ENCODE results near the gene ZNF160. TPM values are rescaled to one million over a fixed set of nuclear protein-coding genes. Genes with fewer than 3 reads are reported as not detected.

ZNF160 gene
- total and polyA plus RNA-seq, 2 of the 4 experiments (the other 2 are of a cell fraction), result 22.6 to 26.9 TPM

GRCh38 chr19:53082929-53083328 is 20.3 kb downstream of the ZNF160 start:
- Histone ChIP-seq H4K20me1 (ENCODE audit: insufficient read depth, low read length) (0 out of 2 replicates have a peak, but pooled peaks cover 3% of the 10 kb centered on the region), H3K4me3 (ENCODE audit: insufficient read depth, low read depth, low read length) (no peak overlapping the region), H2BK120ac (ENCODE audit: low read depth, low read length) (no peak overlapping the region), H3K18ac (ENCODE audit: low read depth, low read length) (no peak overlapping the region), H3K9ac (ENCODE audit: low read depth, low read length) (no peak overlapping the region), H3K36me3 (ENCODE audit: control insufficient read depth, insufficient read depth, low read length) (peaks cover 48% of the 10 kb centered on the region), H3K27me3 (ENCODE audit: control insufficient read depth, insufficient read depth, low read length) (no peaks in the 10 kb centered on the region), H2AFZ (replicated peaks; ENCODE audit: low read length, poor library complexity) (no peak overlapping the region), H3K4me2 (ENCODE audit: low read depth, low read length) (no peak overlapping the region), H3K79me1 (ENCODE audit: low read depth in 1 of 2, low read length in 2 of 2) (peaks cover 8 to 11% of the 10 kb centered on the region in 2 experiments; a peak in 2 of 4 replicates), H2AK5ac (ENCODE audit: low read depth, low read length) (no peak overlapping the region), H3K9me1 (ENCODE audit: insufficient read depth, low read length) (no peaks in the 10 kb centered on the region), H3K9me3 (ENCODE audit: control insufficient read depth, insufficient read depth, low read length) (peaks cover 6% of the 10 kb centered on the region), H2BK15ac (ENCODE audit: low read depth, low read length) (no peak overlapping the region), H4K91ac (ENCODE audit: insufficient read depth, low read depth, low read length) (no peak overlapping the region), H3K4ac (ENCODE audit: low read depth, low read length) (no peak overlapping the region), H3K27ac (ENCODE audit: insufficient read depth, low read length) (no peak overlapping the region), H3K56ac (ENCODE audit: extremely low read depth, insufficient read depth, low read length) (no peak overlapping the region), H3K14ac (replicated peaks; ENCODE audit: low read depth, low read length) (no peak overlapping the region), H2BK20ac (ENCODE audit: low read depth, low read length) (no peak overlapping the region), H4K5ac (ENCODE audit: low read depth, low read length) (no peak overlapping the region), H4K8ac (ENCODE audit: low read depth in 2 of 2, low read length in 2 of 2) (no peak overlapping the region), H3K4me1 (ENCODE audit: control insufficient read depth, insufficient read depth, low read length) (no peaks in the 10 kb centered on the region), H3K23ac (ENCODE audit: low read depth, low read length) (no peak overlapping the region), H2AK9ac (replicated peaks; ENCODE audit: low read depth, low read length, poor library complexity) (no peak overlapping the region), H2BK5ac (ENCODE audit: low read depth, low read length, poor library complexity, severe bottlenecking) (no peak overlapping the region)
- DNase-seq (no peak), ATAC-seq (ENCODE audit: low read depth) (no peak)
- POLR2A ChIA-PET (ENCODE audit: unreplicated experiment), result no interaction called here
- intact Hi-C loops (cut with micrococcal nuclease), result no loop called here
- 100% methylated on average over 1 of the region's 3 CpGs; no CpG with 5 or more reads in 1 of the 2 experiments for WGBS, 2 experiments (ENCODE audit: extremely low coverage in 2 of 2, insufficient read length in 1 of 2)
- dilution Hi-C loops (cut with HindIII; ENCODE audit: low sequenced_read_pairs, unreplicated experiment), result no loop called here
- BruUV-seq (replicated peaks), result no TSS peak
- in situ Hi-C loops (cut with MboI; ENCODE audit: low sequenced_read_pairs), result no loop called here
- CTCF ChIA-PET, result no interaction called here
- TF ChIP-seq RFX5 (IDR thresholded peaks at IDR 0.05; ENCODE audit: low read depth, low read length), result no peak
- no peak for TF ChIP-seq RCOR1 (IDR thresholded peaks at IDR 0.05; ENCODE audit: insufficient replicate concordance, low read length)
- no peak for TF ChIP-seq SMC3 (IDR thresholded peaks at IDR 0.05; ENCODE audit: low read depth, low read length)
- TF ChIP-seq CEBPB (IDR thresholded peaks at IDR 0.05; ENCODE audit: low read depth, low read length), result no peak
- TF ChIP-seq MAFK (IDR thresholded peaks at IDR 0.05; ENCODE audit: low read depth, low read length), result no peak
- no peak for TF ChIP-seq CHD1 (IDR thresholded peaks at IDR 0.05; ENCODE audit: low read depth, low read length)
- no peak for TF ChIP-seq NFE2L2 (IDR thresholded peaks at IDR 0.05; ENCODE audit: low read depth, low read length)
- no peak for TF ChIP-seq POLR2A (IDR thresholded peaks at IDR 0.05; ENCODE audit: low read depth, low read length)
- no peak for TF ChIP-seq CTCF (conservative IDR thresholded peaks at IDR 0.05; ENCODE audit: low read depth, low read length)
- TF ChIP-seq MAZ (IDR thresholded peaks at IDR 0.05; ENCODE audit: borderline replicate concordance, low read depth, low read length), result no peak
- no peak for TF ChIP-seq BHLHE40 (IDR thresholded peaks at IDR 0.05; ENCODE audit: low read depth, low read length)
- no peak for TF ChIP-seq USF2 (IDR thresholded peaks at IDR 0.05; ENCODE audit: low read depth, low read length)
- no peak for TF ChIP-seq MXI1 (IDR thresholded peaks at IDR 0.05; ENCODE audit: borderline replicate concordance, low read depth, low read length)
- no peak for TF ChIP-seq FOS (IDR thresholded peaks at IDR 0.05; ENCODE audit: low read depth, low read length)
